ENCODE results near the gene FKBP5. TPM values are rescaled to one million over a fixed set of nuclear protein-coding genes. Genes with fewer than 3 reads are reported as not detected.

FKBP5 gene
- total and polyA plus RNA-seq, 10 of the 15 experiments (the other 5 are each of a cell fraction or from before 2014, with no cell fraction given): 29.0 to 123 (median 62.3) TPM

DNA sequence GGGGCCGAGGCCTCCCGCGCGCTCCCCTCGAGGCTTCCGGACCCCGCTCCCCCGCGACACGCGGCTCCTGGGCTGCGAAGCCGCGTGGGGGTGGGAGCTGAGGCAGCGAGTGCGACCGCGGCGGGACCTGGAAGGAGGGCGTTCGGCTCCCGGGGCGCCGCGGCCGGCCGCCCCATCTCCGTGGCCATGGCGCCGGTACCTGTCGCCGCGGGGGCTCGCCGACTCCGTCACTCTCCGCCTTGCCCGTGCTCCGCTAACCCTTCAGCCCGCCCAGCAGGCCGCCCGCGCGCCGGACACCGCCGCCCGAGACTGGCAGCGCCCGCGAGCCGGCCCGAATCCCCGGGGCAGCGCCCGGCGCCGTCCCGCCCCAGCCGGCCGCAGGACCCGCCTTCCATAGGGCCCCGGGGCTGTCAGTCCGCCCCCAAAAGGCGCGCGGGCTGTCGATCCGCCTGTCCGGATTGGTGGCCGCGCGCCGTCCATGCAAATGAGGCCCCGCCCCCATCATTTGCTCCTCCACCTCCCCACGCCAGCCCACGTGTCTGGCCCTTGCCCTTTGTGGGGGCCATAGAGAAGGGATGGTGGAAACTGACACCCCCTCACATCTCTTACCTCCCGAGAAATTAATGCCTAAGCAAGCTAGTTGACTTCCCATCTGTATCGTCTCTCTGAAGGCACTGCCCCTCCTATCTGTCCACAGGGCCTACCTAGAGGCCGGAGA, at the start of gene FKBP5 (continued):
- TF ChIP-seq, protein P1, sequence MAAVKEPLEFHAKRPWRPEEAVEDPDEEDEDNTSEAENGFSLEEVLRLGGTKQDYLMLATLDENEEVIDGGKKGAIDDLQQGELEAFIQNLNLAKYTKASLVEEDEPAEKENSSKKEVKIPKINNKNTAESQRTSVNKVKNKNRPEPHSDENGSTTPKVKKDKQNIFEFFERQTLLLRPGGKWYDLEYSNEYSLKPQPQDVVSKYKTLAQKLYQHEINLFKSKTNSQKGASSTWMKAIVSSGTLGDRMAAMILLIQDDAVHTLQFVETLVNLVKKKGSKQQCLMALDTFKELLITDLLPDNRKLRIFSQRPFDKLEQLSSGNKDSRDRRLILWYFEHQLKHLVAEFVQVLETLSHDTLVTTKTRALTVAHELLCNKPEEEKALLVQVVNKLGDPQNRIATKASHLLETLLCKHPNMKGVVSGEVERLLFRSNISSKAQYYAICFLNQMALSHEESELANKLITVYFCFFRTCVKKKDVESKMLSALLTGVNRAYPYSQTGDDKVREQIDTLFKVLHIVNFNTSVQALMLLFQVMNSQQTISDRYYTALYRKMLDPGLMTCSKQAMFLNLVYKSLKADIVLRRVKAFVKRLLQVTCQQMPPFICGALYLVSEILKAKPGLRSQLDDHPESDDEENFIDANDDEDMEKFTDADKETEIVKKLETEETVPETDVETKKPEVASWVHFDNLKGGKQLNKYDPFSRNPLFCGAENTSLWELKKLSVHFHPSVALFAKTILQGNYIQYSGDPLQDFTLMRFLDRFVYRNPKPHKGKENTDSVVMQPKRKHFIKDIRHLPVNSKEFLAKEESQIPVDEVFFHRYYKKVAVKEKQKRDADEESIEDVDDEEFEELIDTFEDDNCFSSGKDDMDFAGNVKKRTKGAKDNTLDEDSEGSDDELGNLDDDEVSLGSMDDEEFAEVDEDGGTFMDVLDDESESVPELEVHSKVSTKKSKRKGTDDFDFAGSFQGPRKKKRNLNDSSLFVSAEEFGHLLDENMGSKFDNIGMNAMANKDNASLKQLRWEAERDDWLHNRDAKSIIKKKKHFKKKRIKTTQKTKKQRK (IDR thresholded peaks at IDR 0.05; ENCODE audit: low read depth, low read length): no peak
- TF ChIP-seq SMARCA5 (IDR thresholded peaks at IDR 0.05) (peak; percentile 67; the same call in 1 of the 2 replicates), NR2F1 (conservative IDR thresholded peaks at IDR 0.05) (peak; percentile 97), KAT2A (conservative IDR thresholded peaks at IDR 0.05; ENCODE audit: control insufficient read depth, low read depth, low read length) (no peak), SP1 (IDR thresholded peaks at IDR 0.05; ENCODE audit: low read depth, low read length) (peak; percentile 92), ZNF384 (IDR thresholded peaks at IDR 0.05; ENCODE audit: borderline replicate concordance, low read depth, low read length) (no peak), HDGF (IDR thresholded peaks at IDR 0.05) (peak; percentile 96), IKZF2 (IDR thresholded peaks at IDR 0.05) (no peak), ZNF274 (IDR thresholded peaks at IDR 0.05; ENCODE audit: insufficient read depth, insufficient read length) (no peak), HDAC2 (IDR thresholded peaks at IDR 0.05) (no peak), MEF2B (IDR thresholded peaks at IDR 0.05; ENCODE audit: partially characterized antibody, poor library complexity, severe bottlenecking) (no peak), EGR1 (IDR thresholded peaks at IDR 0.05; ENCODE audit: borderline replicate concordance in 1 of 2, low read depth in 2 of 2, low read length in 2 of 2) (peak in 1 of 2 experiments; percentile 88; a peak in 2 of 3 replicates), NR2C1 (IDR thresholded peaks at IDR 0.05) (peak; percentile 43; the same call in 1 of the 2 replicates), CBX3 (IDR thresholded peaks at IDR 0.05; ENCODE audit: borderline replicate concordance, low read depth) (no peak), FOS (IDR thresholded peaks at IDR 0.05; ENCODE audit: borderline replicate concordance, extremely low read depth, insufficient read length) (peak; percentile 23), MXI1 (IDR thresholded peaks at IDR 0.05; ENCODE audit: low read depth, low read length) (peak; percentile 88), ZNF217 (IDR thresholded peaks at IDR 0.05) (peak; percentile 63; the same call in 1 of the 2 replicates), CHD2 (IDR thresholded peaks at IDR 0.05; ENCODE audit: borderline replicate concordance, low read depth, low read length) (peak; percentile 87)
- TF ChIP-seq, protein P2, sequence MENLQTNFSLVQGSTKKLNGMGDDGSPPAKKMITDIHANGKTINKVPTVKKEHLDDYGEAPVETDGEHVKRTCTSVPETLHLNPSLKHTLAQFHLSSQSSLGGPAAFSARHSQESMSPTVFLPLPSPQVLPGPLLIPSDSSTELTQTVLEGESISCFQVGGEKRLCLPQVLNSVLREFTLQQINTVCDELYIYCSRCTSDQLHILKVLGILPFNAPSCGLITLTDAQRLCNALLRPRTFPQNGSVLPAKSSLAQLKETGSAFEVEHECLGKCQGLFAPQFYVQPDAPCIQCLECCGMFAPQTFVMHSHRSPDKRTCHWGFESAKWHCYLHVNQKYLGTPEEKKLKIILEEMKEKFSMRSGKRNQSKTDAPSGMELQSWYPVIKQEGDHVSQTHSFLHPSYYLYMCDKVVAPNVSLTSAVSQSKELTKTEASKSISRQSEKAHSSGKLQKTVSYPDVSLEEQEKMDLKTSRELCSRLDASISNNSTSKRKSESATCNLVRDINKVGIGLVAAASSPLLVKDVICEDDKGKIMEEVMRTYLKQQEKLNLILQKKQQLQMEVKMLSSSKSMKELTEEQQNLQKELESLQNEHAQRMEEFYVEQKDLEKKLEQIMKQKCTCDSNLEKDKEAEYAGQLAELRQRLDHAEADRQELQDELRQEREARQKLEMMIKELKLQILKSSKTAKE (IDR thresholded peaks at IDR 0.05; ENCODE audit: low read depth, poor library complexity, severe bottlenecking): no peak
- TF ChIP-seq, protein P3, sequence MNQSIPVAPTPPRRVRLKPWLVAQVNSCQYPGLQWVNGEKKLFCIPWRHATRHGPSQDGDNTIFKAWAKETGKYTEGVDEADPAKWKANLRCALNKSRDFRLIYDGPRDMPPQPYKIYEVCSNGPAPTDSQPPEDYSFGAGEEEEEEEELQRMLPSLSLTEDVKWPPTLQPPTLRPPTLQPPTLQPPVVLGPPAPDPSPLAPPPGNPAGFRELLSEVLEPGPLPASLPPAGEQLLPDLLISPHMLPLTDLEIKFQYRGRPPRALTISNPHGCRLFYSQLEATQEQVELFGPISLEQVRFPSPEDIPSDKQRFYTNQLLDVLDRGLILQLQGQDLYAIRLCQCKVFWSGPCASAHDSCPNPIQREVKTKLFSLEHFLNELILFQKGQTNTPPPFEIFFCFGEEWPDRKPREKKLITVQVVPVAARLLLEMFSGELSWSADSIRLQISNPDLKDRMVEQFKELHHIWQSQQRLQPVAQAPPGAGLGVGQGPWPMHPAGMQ (IDR thresholded peaks at IDR 0.05; ENCODE audit: borderline replicate concordance): no peak
- TF ChIP-seq, protein P4, sequence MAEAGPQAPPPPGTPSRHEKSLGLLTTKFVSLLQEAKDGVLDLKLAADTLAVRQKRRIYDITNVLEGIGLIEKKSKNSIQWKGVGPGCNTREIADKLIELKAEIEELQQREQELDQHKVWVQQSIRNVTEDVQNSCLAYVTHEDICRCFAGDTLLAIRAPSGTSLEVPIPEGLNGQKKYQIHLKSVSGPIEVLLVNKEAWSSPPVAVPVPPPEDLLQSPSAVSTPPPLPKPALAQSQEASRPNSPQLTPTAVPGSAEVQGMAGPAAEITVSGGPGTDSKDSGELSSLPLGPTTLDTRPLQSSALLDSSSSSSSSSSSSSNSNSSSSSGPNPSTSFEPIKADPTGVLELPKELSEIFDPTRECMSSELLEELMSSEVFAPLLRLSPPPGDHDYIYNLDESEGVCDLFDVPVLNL (IDR thresholded peaks at IDR 0.05; ENCODE audit: low read depth, low read length): peak; percentile 84
- TF ChIP-seq, protein P5, sequence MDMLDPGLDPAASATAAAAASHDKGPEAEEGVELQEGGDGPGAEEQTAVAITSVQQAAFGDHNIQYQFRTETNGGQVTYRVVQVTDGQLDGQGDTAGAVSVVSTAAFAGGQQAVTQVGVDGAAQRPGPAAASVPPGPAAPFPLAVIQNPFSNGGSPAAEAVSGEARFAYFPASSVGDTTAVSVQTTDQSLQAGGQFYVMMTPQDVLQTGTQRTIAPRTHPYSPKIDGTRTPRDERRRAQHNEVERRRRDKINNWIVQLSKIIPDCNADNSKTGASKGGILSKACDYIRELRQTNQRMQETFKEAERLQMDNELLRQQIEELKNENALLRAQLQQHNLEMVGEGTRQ (IDR thresholded peaks at IDR 0.05; ENCODE audit: borderline replicate concordance, low read depth, low read length): peak; percentile 47

Measured in GM12878 (cell line).